Fibroblast of pulmonary artery (primary cell): Measurements from ENCODE around the gene USP54.

Experiments used
- DNase-seq: peaks from one replicate; pipeline ENCODE4 v3.0.0-alpha.2; 2010; ENCODE audit warnings: low read depth
- H3K4me3 ChIP-seq: replicated peaks from 2 replicates; pipeline ENCODE4 v1.5.1; 2011; ENCODE audit warnings: low read depth, mild to moderate bottlenecking, control low read depth, low read length, moderate library complexity
- CTCF ChIP-seq: IDR thresholded peaks from 2 replicates; pipeline ENCODE4 v1.5.1; 2011; ENCODE audit warnings: mild to moderate bottlenecking, control low read depth, low read length, inconsistent platforms; ENCODE audit errors: missing control alignments

USP54 gene

DNA sequence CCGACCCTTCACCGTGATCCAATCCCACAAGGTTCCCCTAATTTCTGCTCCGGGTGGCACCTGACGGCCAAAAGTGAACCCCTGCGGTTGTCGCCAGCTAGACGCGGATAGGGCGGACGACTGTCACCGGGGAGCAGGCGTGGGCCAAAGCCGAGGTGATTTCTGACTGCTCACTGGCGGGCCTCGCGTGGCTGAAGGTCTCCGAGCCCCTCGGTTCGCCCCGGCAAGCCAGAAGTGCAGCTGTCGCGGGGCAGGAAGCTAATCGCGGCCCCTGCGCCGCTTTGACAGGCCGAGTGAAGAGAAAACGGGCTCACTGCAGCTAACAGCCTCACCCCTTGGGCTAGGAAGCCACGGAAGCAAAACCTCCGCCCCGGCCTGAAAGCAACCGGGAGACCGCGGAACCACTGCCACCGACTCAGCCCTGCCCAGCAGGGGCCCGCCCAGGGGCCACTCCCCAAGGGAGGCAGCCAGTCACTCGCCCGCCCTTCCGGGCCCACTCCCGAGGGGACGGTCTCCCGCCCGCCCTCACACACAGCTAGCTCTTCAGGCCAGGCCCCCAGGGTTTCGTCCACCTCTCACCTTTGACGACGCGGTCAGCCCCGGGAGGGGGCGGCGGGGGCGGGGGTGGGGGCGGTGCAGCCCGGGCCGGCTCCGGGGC is 95.8 kb downstream of the USP54 start:
- DNase-seq, result peak; percentile 87
- H3K4me3 ChIP-seq, result peak overlapping the region; percentile 91
- TF ChIP-seq CTCF, result no peak

- H3K4me3 ChIP-seq, result peak overlapping the region; percentile 91
- DNase-seq, result peak; percentile 22
- no peak for TF ChIP-seq CTCF
Measured at GRCh38 chr10:73494877-73495225, 96.3 kb downstream of the USP54 start.

GRCh38 chr10:73494213-73494612 is 96.9 kb downstream of the USP54 start:
- no peak for DNase-seq
- TF ChIP-seq CTCF, result no peak
- H3K4me3 ChIP-seq, result peak overlapping the region; percentile 91

DNA sequence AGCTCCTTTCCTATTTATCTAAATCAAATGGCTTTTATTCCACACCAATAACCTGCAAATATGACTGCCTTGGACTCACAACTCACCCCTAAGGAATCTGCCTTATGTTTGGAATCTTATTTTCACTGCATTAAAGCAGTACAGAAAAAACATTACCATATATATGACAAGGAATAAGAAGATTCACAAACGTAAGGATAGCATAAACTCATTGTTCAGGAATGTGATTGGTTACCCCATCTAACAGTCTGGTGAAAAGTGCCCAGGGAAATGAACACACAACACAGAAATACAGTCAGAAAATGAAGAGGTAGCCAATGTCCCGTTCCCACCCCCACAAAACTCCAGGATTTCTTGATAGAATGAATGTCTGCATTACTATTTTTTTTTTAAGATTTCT is 97.4 kb downstream of the USP54 start:
- TF ChIP-seq CTCF, result no peak
- peak overlapping the region; percentile 91 for H3K4me3 ChIP-seq
- peak; percentile 53 for DNase-seq

- DNase-seq, result no peak
- H3K4me3 ChIP-seq, result no peak overlapping the region
- TF ChIP-seq CTCF, result no peak
Measured at GRCh38 chr10:73486601-73487000, 104.5 kb downstream of the USP54 start.

- H3K4me3 ChIP-seq, result no peak overlapping the region
- TF ChIP-seq CTCF, result no peak
- DNase-seq, result no peak
Measured at GRCh38 chr10:73485320-73485719, 105.8 kb downstream of the USP54 start.

GRCh38 chr10:73480158-73480557 is 111.0 kb downstream of the USP54 start:
- no peak overlapping the region for H3K4me3 ChIP-seq
- peak; percentile 41 for DNase-seq
- TF ChIP-seq CTCF, result no peak
